ENCODE measurements around the gene FAM237A.

The FAM237A gene

GRCh38 chr2:206642075-206643025, at the start of gene FAM237A:
Gene FAM237A, plus strand, starts transcription at chr2:206642487. Its CDS starts 1,750 bp downstream, at chr2:206644237.
- no peak for DNase-seq

GRCh38 chr2:206597717-206598218, 44.5 kb upstream of the FAM237A start:
- DNase-seq = no peak

GRCh38 chr2:206603243-206603642, 39.0 kb upstream of the FAM237A start:
- DNase-seq = no peak

GRCh38 chr2:206610451-206610850, 31.8 kb upstream of the FAM237A start:
- no peak for DNase-seq

- DNase-seq = no peak
Observed at GRCh38 chr2:206611191-206611590, 31.1 kb upstream of the FAM237A start.

GRCh38 chr2:206611736-206612135, 30.6 kb upstream of the FAM237A start:
- no peak for DNase-seq

- DNase-seq = no peak
Observed at GRCh38 chr2:206614811-206615210, 27.5 kb upstream of the FAM237A start.

GRCh38 chr2:206615417-206616089, 26.7 kb upstream of the FAM237A start:
- DNase-seq = no peak

GRCh38 chr2:206616151-206616550, 26.1 kb upstream of the FAM237A start:
- no peak for DNase-seq

GRCh38 chr2:206619011-206619410, 23.3 kb upstream of the FAM237A start:
- no peak for DNase-seq

- DNase-seq = no peak
Observed at GRCh38 chr2:206626108-206626507, 16.2 kb upstream of the FAM237A start.

GRCh38 chr2:206627632-206628031, 14.7 kb upstream of the FAM237A start:
- DNase-seq = no peak

GRCh38 chr2:206631340-206631739, 10.9 kb upstream of the FAM237A start:
- no peak for DNase-seq

GRCh38 chr2:206635015-206635414, 7.3 kb upstream of the FAM237A start:
- no peak for DNase-seq

GRCh38 chr2:206639636-206640035, 2.7 kb upstream of the FAM237A start:
- DNase-seq = no peak

- no peak for DNase-seq
Observed at GRCh38 chr2:206641226-206641625, 1.1 kb upstream of the FAM237A start.

GRCh38 chr2:206647985-206648384, 5.7 kb downstream of the FAM237A start:
- DNase-seq = no peak

GRCh38 chr2:206657087-206657486, 14.8 kb downstream of the FAM237A start:
- DNase-seq = no peak

GRCh38 chr2:206665251-206665650, 23.0 kb downstream of the FAM237A start:
- DNase-seq = no peak

GRCh38 chr2:206670531-206671319, 28.4 kb downstream of the FAM237A start:
- no peak for DNase-seq

GRCh38 chr2:206683546-206683945, 41.3 kb downstream of the FAM237A start:
- DNase-seq = no peak

GRCh38 chr2:206688453-206688852, 46.2 kb downstream of the FAM237A start:
- DNase-seq = no peak

GRCh38 chr2:206688990-206689389, 46.7 kb downstream of the FAM237A start:
- no peak for DNase-seq

Measured in activated effector memory CD4-positive, alpha-beta T cell treated with Interleukin-2 at 50 U/mL for 16 hours (primary cell).